ENCODE results near the gene SFT2D1.

- TF ChIP-seq EZH2 (IDR thresholded peaks at IDR 0.05; ENCODE audit: insufficient read depth, poor library complexity, severe bottlenecking), result no peak
- TF ChIP-seq EZH2phosphoT487 (IDR thresholded peaks at IDR 0.05; ENCODE audit: insufficient read depth, low read depth), result no peak
Observed at GRCh38 chr6:166388290-166389004, 46.1 kb upstream of the SFT2D1 start.
